H1 (cell line): Measurements from ENCODE around the gene ARHGAP26. TPM values are rescaled to one million over a fixed set of nuclear protein-coding genes. Genes with fewer than 3 reads are reported as not detected.

Experiments used
- CTCF ChIA-PET: fragments of 300-600 bp; sonication (Branson Sonifier 250); formaldehyde crosslinking; loops from one replicate; lab custom pipeline; 2021; ENCODE audit not compliant: partially characterized antibody; lab: Charles Lee
- POLR2A ChIA-PET: fragments of 300-600 bp; sonication (Branson Sonifier 250); formaldehyde crosslinking; loops from one replicate; lab custom pipeline; 2021; ENCODE audit warnings: inconsistent platforms; ENCODE audit not compliant: partially characterized antibody; lab: Charles Lee
- DNase-seq, 2 experiments: peaks; one replicate each; pipeline versions ENCODE4 v3.0.0 to v3.0.0-alpha.2; 2010 to 2022; ENCODE audit warnings: low spot score in 2 of 2, low read depth in 1 of 2, mixed read lengths in 1 of 2
- FAIRE-seq: peaks from 2 replicates; lab custom pipeline; 2011; peaks lifted over from hg19 to GRCh38; lab: Jason Lieb, UNC
- H2AFZ ChIP-seq: 2 replicates; pipeline ENCODE4 v1.8.1; 2012; ENCODE audit warnings: low read length, inconsistent platforms
- H2AK5ac ChIP-seq: 2 replicates; pipeline ENCODE4 v1.6.1; 2013; ENCODE audit warnings: low read depth, low read length
- H2BK120ac ChIP-seq: replicated peaks from 2 replicates; pipeline ENCODE3; 2013; ENCODE audit warnings: low read depth, low read length, inconsistent platforms
- H2BK12ac ChIP-seq: 2 replicates; pipeline ENCODE4 v1.6.1; 2013; ENCODE audit warnings: low read depth, low read length
- H2BK15ac ChIP-seq: 2 replicates; pipeline ENCODE4 v1.6.1; 2013; ENCODE audit warnings: low read length
- H2BK20ac ChIP-seq: 2 replicates; pipeline ENCODE4 v1.6.1; 2013; ENCODE audit warnings: low read length
- H2BK5ac ChIP-seq: 2 replicates; pipeline ENCODE4 v1.6.1; 2013; ENCODE audit warnings: low read depth, low read length
- H3K14ac ChIP-seq: 2 replicates; pipeline ENCODE4 v1.6.1; 2013; ENCODE audit warnings: inconsistent platforms; ENCODE audit not compliant: insufficient read length
- H3K18ac ChIP-seq: 2 replicates; pipeline ENCODE4 v1.6.1; 2013; ENCODE audit warnings: low read length; ENCODE audit errors: extremely low read depth
- H3K23ac ChIP-seq: 2 replicates; pipeline ENCODE4 v1.6.1; 2013; ENCODE audit warnings: inconsistent platforms; ENCODE audit not compliant: insufficient read length
- H3K23me2 ChIP-seq: 2 replicates; pipeline ENCODE4 v1.6.1; 2013; ENCODE audit warnings: low read depth, low read length
- H3K27ac ChIP-seq: 2 replicates; pipeline ENCODE4 v1.6.1; 2011; ENCODE audit warnings: low read depth, low read length, inconsistent platforms
- H3K27me3 ChIP-seq, 4 experiments: replicated peaks in 1 of 4; 1 replicate in 1 of 4; 2 replicates in 3 of 4; pipeline versions ENCODE4 v1.6.1 to v1.8.1; 2011 to 2013; ENCODE audit warnings: low read length in 3 of 4, mild to moderate bottlenecking in 3 of 4, inconsistent platforms in 2 of 4, mixed read lengths in 2 of 4, moderate library complexity in 1 of 4; ENCODE audit not compliant: control insufficient read depth in 3 of 4, insufficient read depth in 3 of 4; ENCODE audit errors: extremely low read depth in 1 of 4
- H3K36me3 ChIP-seq, 4 experiments: 2 replicates each; pipeline versions ENCODE4 v1.6.1 to v1.8.1; 2011 to 2013; ENCODE audit warnings: mild to moderate bottlenecking in 4 of 4, low read length in 3 of 4, moderate library complexity in 2 of 4, control low read depth in 1 of 4, inconsistent platforms in 1 of 4; ENCODE audit not compliant: insufficient read depth in 4 of 4, control insufficient read depth in 2 of 4
- H3K4ac ChIP-seq: replicated peaks from 2 replicates; pipeline ENCODE3; 2013; ENCODE audit warnings: low read length, low read depth, mixed read lengths, inconsistent platforms; ENCODE audit not compliant: insufficient read length
- H3K4me1 ChIP-seq, 4 experiments: replicated peaks in 1 of 4; 1 replicate in 1 of 4; 2 replicates in 3 of 4; pipeline versions ENCODE4 v1.6.1 to v1.8.1; 2011 to 2013; ENCODE audit warnings: low read length in 3 of 4, inconsistent platforms in 2 of 4, mixed read lengths in 1 of 4; ENCODE audit not compliant: insufficient read depth in 4 of 4, control insufficient read depth in 3 of 4
- H3K4me2 ChIP-seq, 2 experiments: 2 replicates each; pipeline versions ENCODE4 v1.6.1 to v1.8.1; 2011 to 2013; ENCODE audit warnings: low read depth in 2 of 2, low read length in 2 of 2, control low read depth in 1 of 2, inconsistent platforms in 1 of 2, mild to moderate bottlenecking in 1 of 2; ENCODE audit not compliant: insufficient read depth in 1 of 2
- H3K4me3 ChIP-seq, 4 experiments: fragments of 200-600, 300-600 bp in 1 of 4; sonication (generic), shearing (Covaris generic), sonication (Bioruptor Twin) in 1 of 4; 2 replicates each; pipeline versions ENCODE4 v1.5.1 to v1.8.1; 2011 to 2016; ENCODE audit warnings: low read length in 4 of 4, low read depth in 3 of 4, control low read depth in 2 of 4, inconsistent platforms in 2 of 4, mild to moderate bottlenecking in 2 of 4, mixed read lengths in 1 of 4, moderate library complexity in 1 of 4; ENCODE audit not compliant: insufficient read depth in 2 of 4; ENCODE audit errors: extremely low read depth in 1 of 4
- H3K56ac ChIP-seq: replicated peaks from 2 replicates; pipeline ENCODE3; 2013; ENCODE audit warnings: low read depth, mild to moderate bottlenecking, mixed read lengths, low read length, inconsistent platforms; ENCODE audit not compliant: insufficient read length
- H3K79me1 ChIP-seq: 2 replicates; pipeline ENCODE4 v1.6.1; 2013; ENCODE audit warnings: low read depth, low read length, control low read depth
- H3K79me2 ChIP-seq, 2 experiments: 2 replicates each; pipeline versions ENCODE4 v1.6.1 to v1.8.1; 2012 to 2013; ENCODE audit warnings: low read length in 2 of 2, mild to moderate bottlenecking in 2 of 2, inconsistent platforms in 1 of 2; ENCODE audit not compliant: insufficient read depth in 2 of 2, control insufficient read depth in 1 of 2
- H3K9ac ChIP-seq, 4 experiments: replicated peaks in 1 of 4; 1 replicate in 1 of 4; 2 replicates in 3 of 4; pipeline versions ENCODE4 v1.6.1 to v1.8.1; 2011 to 2013; ENCODE audit warnings: low read depth in 3 of 4, low read length in 3 of 4, control low read depth in 2 of 4, mild to moderate bottlenecking in 2 of 4, moderate library complexity in 2 of 4, inconsistent platforms in 1 of 4; ENCODE audit errors: extremely low read depth in 1 of 4
- H3K9me3 ChIP-seq, 2 experiments: 2 replicates each; pipeline versions ENCODE4 v1.6.1 to v1.8.1; 2012 to 2013; ENCODE audit warnings: mild to moderate bottlenecking in 2 of 2, moderate library complexity in 2 of 2, control low read depth in 1 of 2, inconsistent platforms in 1 of 2, low read depth in 1 of 2, low read length in 1 of 2, mixed read lengths in 1 of 2; ENCODE audit not compliant: insufficient read depth in 2 of 2
- H4K20me1 ChIP-seq, 2 experiments: replicated peaks in 1 of 2; 2 replicates each; pipeline versions ENCODE3 to v1.8.1; 2011 to 2013; ENCODE audit warnings: inconsistent platforms in 2 of 2, low read length in 2 of 2, mild to moderate bottlenecking in 1 of 2; ENCODE audit not compliant: insufficient read depth in 2 of 2, control insufficient read depth in 1 of 2
- H4K5ac ChIP-seq: 2 replicates; pipeline ENCODE4 v1.6.1; 2013; ENCODE audit warnings: low read length, low read depth, mixed read lengths, inconsistent platforms; ENCODE audit not compliant: insufficient read length
- H4K8ac ChIP-seq: 2 replicates; pipeline ENCODE4 v1.8.0; 2013; ENCODE audit warnings: mild to moderate bottlenecking, moderate library complexity, low read length, inconsistent platforms; ENCODE audit not compliant: insufficient read depth; ENCODE audit errors: extremely low read depth
- H4K91ac ChIP-seq: replicated peaks from 2 replicates; pipeline ENCODE3; 2013; ENCODE audit warnings: low read length, mixed read lengths, inconsistent platforms; ENCODE audit not compliant: insufficient read length
- ATF3 ChIP-seq: IDR thresholded peaks from 2 replicates; pipeline ENCODE4 v1.6.1; 2011; ENCODE audit warnings: low read depth, mild to moderate bottlenecking, low read length; ENCODE audit not compliant: insufficient read depth
- BACH1 ChIP-seq: IDR thresholded peaks from 2 replicates; pipeline ENCODE4 v1.6.1; 2012; ENCODE audit warnings: low read length, improper control_type of control experiment
- CBX8 ChIP-seq: fragments of 300-800, 300-1000 bp; sonication (generic); IDR thresholded peaks from 2 replicates; pipeline ENCODE4 v1.7.1; 2016; ENCODE audit warnings: low read depth, low read length, borderline replicate concordance
- RAD21 ChIP-seq, 2 experiments: IDR thresholded peaks in 1 of 2; conservative IDR thresholded peaks in 1 of 2; 2 replicates each; pipeline ENCODE4 v1.6.1; 2011; ENCODE audit warnings: low read depth in 2 of 2, low read length in 2 of 2, improper control_type of control experiment in 1 of 2, inconsistent platforms in 1 of 2, mild to moderate bottlenecking in 1 of 2, moderate library complexity in 1 of 2
- RNF2 ChIP-seq: fragments of 200-900, 300-1000 bp; sonication (generic); IDR thresholded peaks from 2 replicates; pipeline ENCODE4 v1.7.1; 2016; ENCODE audit warnings: borderline replicate concordance, low read depth, mild to moderate bottlenecking, antibody characterized with exemption, low read length; ENCODE audit not compliant: poor library complexity, severe bottlenecking; ENCODE audit errors: missing control alignments
- WGBS, 2 experiments: shearing (Covaris generic) in 1 of 2; methylation state at CpG; one replicate each; pipeline versions ENCODE4 v1.1.6 to v1.1.7; 2013 to 2015; ENCODE audit warnings: low lambda C conversion rate in 2 of 2, mixed read lengths in 2 of 2, inconsistent platforms in 1 of 2, low coverage in 1 of 2, missing lambda C conversion rate in 1 of 2; ENCODE audit not compliant: insufficient replicate concordance in 2 of 2, insufficient coverage in 1 of 2, insufficient read length in 1 of 2; ENCODE audit errors: extremely low coverage in 1 of 2, missing lambda C conversion rate in 1 of 2; 5-methylcytosine and 5-hydroxymethylcytosine counted together
- polyA plus RNA-seq, 7 experiments: library from polyadenylated mRNA; depleted of rRNA in 3 of 7; stranded (reverse) in 5 of 7; unstranded in 2 of 7; fragments of >200 nt in 5 of 7; fragments of 200-250 nt in 2 of 7; gene quantifications; 1 replicate in 5 of 7; 2 replicates in 1 of 7; 4 replicates in 1 of 7; pipeline versions ENCODE4 v1.2.1 to v1.2.3, GENCODE V29; 2011 to 2013; ENCODE audit warnings: missing spikeins in 2 of 7, mixed read lengths in 2 of 7
- total RNA-seq: library from RNA; stranded (reverse); fragmentation: NEBNext Ultra II Directional; extraction: Animal tissue kit (Norgen Biotek cat#: 25700); gene quantifications from 2 replicates; pipeline ENCODE4 v1.2.1, GENCODE V29; 2021

ARHGAP26 gene
- total and polyA plus RNA-seq, 2 of the 8 experiments (the other 6 are each of a cell fraction or from before 2014, with no cell fraction given), result 7.1 to 24.8 TPM

- 88% methylated on average over 5 of the region's 5 CpGs; no CpG with 5 or more reads in 1 of the 2 experiments for WGBS, 2 experiments
- CTCF ChIA-PET, result no interaction called here
Observed at GRCh38 chr5:143078313-143078712, 308.1 kb downstream of the ARHGAP26 start.

More at GRCh38 chr5:143078313-143078712, 308.1 kb downstream of the ARHGAP26 start:
- H2BK5ac ChIP-seq, result no peak overlapping the region
- no peak overlapping the region for H4K91ac ChIP-seq
- no peaks in the 10 kb centered on the region for H3K79me2 ChIP-seq
- no peak overlapping the region for H3K4ac ChIP-seq
- FAIRE-seq, result no peak
- H3K23ac ChIP-seq, result no peak overlapping the region
- H2BK20ac ChIP-seq, result 0 out of 2 replicates have a peak overlapping the region, but pooled peaks have one; percentile 7
- H4K5ac ChIP-seq, result no peak overlapping the region
- H3K56ac ChIP-seq, result no peak overlapping the region
- no peak overlapping the region for H3K14ac ChIP-seq
- H3K9ac ChIP-seq, result no peak overlapping the region
- H2AFZ ChIP-seq, result no peak overlapping the region
- TF ChIP-seq RAD21 (IDR thresholded peaks at IDR 0.05 in 1 of 2, conservative IDR thresholded peaks at IDR 0.05 in 1 of 2; ENCODE audit: low read depth in 2 of 2, low read length in 2 of 2) (no peak), RNF2 (no peak), CBX8 (no peak), ATF3 (no peak), BACH1 (no peak)
- TF ChIP-seq, all 59 proteins: peak for 0
- Histone ChIP-seq H3K9me3 (no peaks in the 10 kb centered on the region), H3K4me2 (no peak overlapping the region), H2BK12ac (no peak overlapping the region), H3K18ac (no peak overlapping the region), H3K79me1 (no peaks in the 10 kb centered on the region), H4K8ac (no peak overlapping the region), H3K4me1 (peaks cover 0 to 3% (median 1%) of the 10 kb centered on the region in 4 experiments; a peak in 2 of 7 replicates), H3K27ac (no peak overlapping the region), H3K36me3 (no peaks in the 10 kb centered on the region), H2AK5ac (no peak overlapping the region), H4K20me1 (no peaks in the 10 kb centered on the region), H3K23me2 (no peaks in the 10 kb centered on the region), H3K4me3 (no peak overlapping the region), H2BK120ac (no peak overlapping the region), H3K27me3 (no peaks in the 10 kb centered on the region), H2BK15ac (0 out of 2 replicates have a peak overlapping the region, but pooled peaks have one; percentile 66)
- no peak for DNase-seq
- POLR2A ChIA-PET, result no interaction called here
